Measurements from ENCODE around the gene MED31.

Gene MED31

DNA sequence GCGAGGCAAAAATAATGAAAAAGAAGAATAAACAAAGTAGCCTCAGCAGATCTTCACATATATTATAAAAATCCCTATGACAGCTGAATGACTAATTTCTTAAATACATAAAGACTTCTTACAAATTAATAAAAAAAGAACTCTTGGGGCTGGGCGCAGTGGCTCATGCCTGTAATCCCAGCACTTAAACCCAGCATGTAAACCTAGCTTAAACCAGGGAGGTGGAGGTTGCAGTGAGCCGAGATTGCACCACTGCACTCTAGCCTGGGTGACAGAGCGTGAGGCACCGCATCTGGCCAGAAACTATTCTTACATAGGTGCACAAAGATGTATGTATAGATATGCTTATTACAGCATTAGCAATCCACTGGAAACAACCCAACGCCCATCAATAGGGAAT lies 27.8 kb upstream of the MED31 start:
- Histone ChIP-seq H3K4me2 (ENCODE audit: low read length) (no peak overlapping the region), H3K27ac (no peak overlapping the region), H3K4me1 (no peaks in the 10 kb centered on the region), H3K9me3 (ENCODE audit: control insufficient read depth, low read length) (no peaks in the 10 kb centered on the region), H3K79me2 (no peaks in the 10 kb centered on the region), H3K4me3 (ENCODE audit: low read depth, low read length) (no peak overlapping the region), H3K27me3 (ENCODE audit: control insufficient read depth, insufficient read depth, low read length) (no peaks in the 10 kb centered on the region), H3K9ac (no peak overlapping the region), H3K36me3 (ENCODE audit: control insufficient read depth, insufficient read depth, low read length) (no peaks in the 10 kb centered on the region), H2AFZ (no peak overlapping the region)
- TF ChIP-seq, protein P1, sequence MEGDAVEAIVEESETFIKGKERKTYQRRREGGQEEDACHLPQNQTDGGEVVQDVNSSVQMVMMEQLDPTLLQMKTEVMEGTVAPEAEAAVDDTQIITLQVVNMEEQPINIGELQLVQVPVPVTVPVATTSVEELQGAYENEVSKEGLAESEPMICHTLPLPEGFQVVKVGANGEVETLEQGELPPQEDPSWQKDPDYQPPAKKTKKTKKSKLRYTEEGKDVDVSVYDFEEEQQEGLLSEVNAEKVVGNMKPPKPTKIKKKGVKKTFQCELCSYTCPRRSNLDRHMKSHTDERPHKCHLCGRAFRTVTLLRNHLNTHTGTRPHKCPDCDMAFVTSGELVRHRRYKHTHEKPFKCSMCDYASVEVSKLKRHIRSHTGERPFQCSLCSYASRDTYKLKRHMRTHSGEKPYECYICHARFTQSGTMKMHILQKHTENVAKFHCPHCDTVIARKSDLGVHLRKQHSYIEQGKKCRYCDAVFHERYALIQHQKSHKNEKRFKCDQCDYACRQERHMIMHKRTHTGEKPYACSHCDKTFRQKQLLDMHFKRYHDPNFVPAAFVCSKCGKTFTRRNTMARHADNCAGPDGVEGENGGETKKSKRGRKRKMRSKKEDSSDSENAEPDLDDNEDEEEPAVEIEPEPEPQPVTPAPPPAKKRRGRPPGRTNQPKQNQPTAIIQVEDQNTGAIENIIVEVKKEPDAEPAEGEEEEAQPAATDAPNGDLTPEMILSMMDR (IDR thresholded peaks at IDR 0.05): no peak

DNA sequence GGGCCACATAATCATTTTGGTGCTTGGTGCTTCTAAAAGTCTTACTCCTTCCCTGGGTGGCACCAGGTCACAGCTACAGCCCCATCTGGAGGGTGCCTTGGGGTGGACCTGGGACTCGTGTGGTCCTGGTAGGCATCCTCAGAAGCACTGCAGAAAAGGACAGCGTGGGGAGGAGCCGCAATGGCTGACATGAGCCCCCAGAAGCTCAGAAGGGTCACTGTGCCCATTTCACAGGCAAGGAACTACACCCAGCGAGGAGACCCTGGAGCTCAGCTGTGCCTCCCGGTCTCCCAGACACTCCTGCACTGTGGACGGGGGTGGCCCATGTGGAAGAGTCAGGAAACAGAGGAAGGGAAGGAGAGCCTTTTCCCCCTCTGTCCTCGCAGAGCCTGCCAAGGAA lies 26.5 kb upstream of the MED31 start:
- no peaks in the 10 kb centered on the region for H3K9me3 ChIP-seq (ENCODE audit: control insufficient read depth, low read length)
- H3K79me2 ChIP-seq: no peaks in the 10 kb centered on the region
- no peaks in the 10 kb centered on the region for H3K27me3 ChIP-seq (ENCODE audit: control insufficient read depth, insufficient read depth, low read length)
- TF ChIP-seq, protein P1 (IDR thresholded peaks at IDR 0.05): no peak
- no peak overlapping the region for H3K27ac ChIP-seq
- H2AFZ ChIP-seq: no peak overlapping the region
- no peaks in the 10 kb centered on the region for H3K36me3 ChIP-seq (ENCODE audit: control insufficient read depth, insufficient read depth, low read length)
- H3K9ac ChIP-seq: no peak overlapping the region
- H3K4me3 ChIP-seq (ENCODE audit: low read depth, low read length): no peak overlapping the region
- no peak overlapping the region for H3K4me2 ChIP-seq (ENCODE audit: low read length)
- no peaks in the 10 kb centered on the region for H3K4me1 ChIP-seq

DNA sequence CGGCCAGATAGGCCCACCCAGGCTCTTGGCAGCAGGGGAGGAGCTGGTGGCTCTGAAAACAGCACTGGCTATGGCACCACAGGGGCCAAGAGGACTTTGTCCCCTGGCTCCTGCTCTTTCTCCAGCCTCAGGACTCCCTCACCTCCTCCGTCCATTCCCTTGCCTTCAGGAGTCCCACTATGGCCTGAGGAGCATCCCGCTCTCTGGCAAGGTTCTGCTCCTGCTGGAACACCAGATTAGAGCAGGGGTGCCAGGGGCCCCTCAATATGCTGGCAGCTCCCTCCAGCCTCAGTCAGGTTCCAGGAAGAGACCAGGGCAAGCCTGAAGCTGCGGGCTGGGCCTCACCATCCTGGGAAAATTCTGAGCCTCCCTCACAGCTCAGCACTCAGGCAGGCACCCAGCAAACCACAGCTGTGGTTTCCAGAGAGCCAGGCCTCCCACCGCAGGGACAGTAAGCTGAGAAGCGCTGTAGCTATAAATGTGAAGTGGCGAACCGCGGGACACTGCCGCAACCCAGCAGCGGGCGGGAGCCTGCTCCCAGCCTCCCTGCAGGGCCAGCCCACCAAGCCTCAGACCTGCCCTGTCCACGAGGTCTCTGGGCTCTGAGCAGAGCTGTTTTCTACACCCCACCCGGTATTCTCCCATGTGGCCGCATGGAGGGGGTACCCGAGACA lies 25.9 kb upstream of the MED31 start:
- Histone ChIP-seq H3K4me2 (ENCODE audit: low read length) (no peak overlapping the region), H3K27ac (no peak overlapping the region), H3K4me3 (ENCODE audit: low read depth, low read length) (no peak overlapping the region), H3K27me3 (ENCODE audit: control insufficient read depth, insufficient read depth, low read length) (no peaks in the 10 kb centered on the region), H3K79me2 (no peaks in the 10 kb centered on the region), H3K36me3 (ENCODE audit: control insufficient read depth, insufficient read depth, low read length) (no peaks in the 10 kb centered on the region), H3K9ac (no peak overlapping the region), H3K9me3 (ENCODE audit: control insufficient read depth, low read length) (no peaks in the 10 kb centered on the region), H3K4me1 (no peaks in the 10 kb centered on the region), H2AFZ (no peak overlapping the region)
- TF ChIP-seq, protein P1 (IDR thresholded peaks at IDR 0.05): no peak

DNA sequence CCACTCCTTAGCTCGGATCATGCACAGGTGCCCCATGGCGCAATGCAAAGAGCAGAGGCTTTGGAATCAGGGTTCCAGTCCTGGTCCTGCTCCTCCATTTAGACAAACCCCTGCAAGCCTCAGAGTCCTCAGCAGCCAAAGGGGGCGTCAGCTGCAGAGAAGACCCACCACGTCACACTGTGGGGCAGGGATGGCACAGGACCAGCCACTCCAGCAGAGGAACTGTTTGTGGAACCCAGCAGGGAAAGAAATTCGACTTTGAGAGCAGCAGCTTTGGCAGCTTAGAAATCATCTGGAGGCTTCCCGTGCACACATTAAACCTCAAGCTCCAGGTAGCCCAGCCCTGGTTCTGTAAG lies 25.4 kb upstream of the MED31 start:
- no peaks in the 10 kb centered on the region for H3K9me3 ChIP-seq (ENCODE audit: control insufficient read depth, low read length)
- no peaks in the 10 kb centered on the region for H3K79me2 ChIP-seq
- H3K36me3 ChIP-seq (ENCODE audit: control insufficient read depth, insufficient read depth, low read length): no peaks in the 10 kb centered on the region
- TF ChIP-seq, protein P1 (IDR thresholded peaks at IDR 0.05): no peak
- no peak overlapping the region for H3K4me2 ChIP-seq (ENCODE audit: low read length)
- no peak overlapping the region for H3K9ac ChIP-seq
- no peaks in the 10 kb centered on the region for H3K4me1 ChIP-seq
- no peak overlapping the region for H3K27ac ChIP-seq
- no peak overlapping the region for H2AFZ ChIP-seq
- H3K4me3 ChIP-seq (ENCODE audit: low read depth, low read length): no peak overlapping the region
- H3K27me3 ChIP-seq (ENCODE audit: control insufficient read depth, insufficient read depth, low read length): no peaks in the 10 kb centered on the region

DNA sequence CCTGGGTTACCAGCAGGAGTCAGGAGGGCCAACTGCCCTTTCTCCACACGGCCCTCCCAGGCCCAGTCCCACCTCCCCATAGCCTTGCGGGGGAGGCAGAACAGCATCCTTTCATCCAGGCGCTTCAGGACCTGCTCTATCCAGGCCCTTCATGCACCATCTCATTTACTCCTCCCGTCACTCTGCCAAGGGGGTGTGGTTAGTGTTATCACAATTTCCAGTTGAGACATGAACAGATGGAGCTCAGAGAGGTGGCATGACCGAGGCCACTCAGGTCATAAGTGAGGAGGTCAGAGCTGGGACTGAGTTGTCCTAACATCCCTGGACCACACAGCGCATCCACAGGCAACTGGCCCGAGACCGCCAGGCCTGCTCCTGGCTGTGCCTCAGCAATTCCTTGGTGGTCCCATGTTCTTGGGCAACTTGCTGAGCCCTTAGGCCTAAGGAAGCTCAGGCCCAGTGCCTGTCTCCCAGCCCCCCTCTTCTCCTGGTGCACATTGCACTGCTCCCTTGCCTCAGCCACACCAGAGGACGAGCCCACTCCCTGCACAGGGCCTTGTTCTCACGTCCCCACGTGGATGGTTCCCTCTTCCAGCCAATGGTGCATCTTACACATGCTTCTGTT lies 23.9 kb upstream of the MED31 start:
- no peak overlapping the region for H3K9ac ChIP-seq
- H3K9me3 ChIP-seq (ENCODE audit: control insufficient read depth, low read length): no peaks in the 10 kb centered on the region
- H3K4me2 ChIP-seq (ENCODE audit: low read length): no peak overlapping the region
- H3K27me3 ChIP-seq (ENCODE audit: control insufficient read depth, insufficient read depth, low read length): no peaks in the 10 kb centered on the region
- no peaks in the 10 kb centered on the region for H3K79me2 ChIP-seq
- no peak overlapping the region for H3K27ac ChIP-seq
- no peaks in the 10 kb centered on the region for H3K36me3 ChIP-seq (ENCODE audit: control insufficient read depth, insufficient read depth, low read length)
- H2AFZ ChIP-seq: no peak overlapping the region
- TF ChIP-seq, protein P1 (IDR thresholded peaks at IDR 0.05): no peak
- no peak overlapping the region for H3K4me3 ChIP-seq (ENCODE audit: low read depth, low read length)
- H3K4me1 ChIP-seq: no peaks in the 10 kb centered on the region

Measured in parathyroid adenoma (tissue), 2 donors.